Measurements from ENCODE around the gene TIMP2.

- TF ChIP-seq CTCF (IDR thresholded peaks at IDR 0.05; ENCODE audit: poor library complexity, severe bottlenecking) (no peak), RAD21 (conservative IDR thresholded peaks at IDR 0.05) (no peak), SMC3 (conservative IDR thresholded peaks at IDR 0.05; ENCODE audit: poor library complexity) (no peak), REST (IDR thresholded peaks at IDR 0.05; ENCODE audit: borderline replicate concordance) (no peak), EZH2 (IDR thresholded peaks at IDR 0.05; ENCODE audit: borderline replicate concordance, insufficient read depth, low read length, poor library complexity, severe bottlenecking) (no peak), EP300 (conservative IDR thresholded peaks at IDR 0.05; ENCODE audit: poor library complexity, severe bottlenecking) (no peak), POLR2AphosphoS5 (IDR thresholded peaks at IDR 0.05) (no peak), TAF1 (IDR thresholded peaks at IDR 0.05; ENCODE audit: low read depth) (no peak)
Observed at GRCh38 chr17:78803186-78803845, 121.9 kb downstream of the TIMP2 start.
